HL-60 (cell line): ENCODE measurements around the gene STAC3.

Experiments used
- POLR2AphosphoS5 ChIP-seq: IDR thresholded peaks from 2 replicates; pipeline ENCODE4 v1.6.1; 2012; ENCODE audit warnings: low read depth
- SPI1 ChIP-seq: IDR thresholded peaks from 2 replicates; pipeline ENCODE4 v1.6.1; 2012; ENCODE audit warnings: low read depth, mild to moderate bottlenecking, borderline replicate concordance
- TF ChIP-seq, protein P1 (sequence below): IDR thresholded peaks from one replicate; pipeline ENCODE4 v1.5.1; 2011; ENCODE audit warnings: low read length, control low read depth, inconsistent platforms; ENCODE audit not compliant: insufficient read depth
- TF ChIP-seq, protein P2 (sequence below): IDR thresholded peaks from 2 replicates; pipeline ENCODE4 v1.6.1; 2012; ENCODE audit warnings: low read depth; ENCODE audit not compliant: insufficient replicate concordance

DNA sequence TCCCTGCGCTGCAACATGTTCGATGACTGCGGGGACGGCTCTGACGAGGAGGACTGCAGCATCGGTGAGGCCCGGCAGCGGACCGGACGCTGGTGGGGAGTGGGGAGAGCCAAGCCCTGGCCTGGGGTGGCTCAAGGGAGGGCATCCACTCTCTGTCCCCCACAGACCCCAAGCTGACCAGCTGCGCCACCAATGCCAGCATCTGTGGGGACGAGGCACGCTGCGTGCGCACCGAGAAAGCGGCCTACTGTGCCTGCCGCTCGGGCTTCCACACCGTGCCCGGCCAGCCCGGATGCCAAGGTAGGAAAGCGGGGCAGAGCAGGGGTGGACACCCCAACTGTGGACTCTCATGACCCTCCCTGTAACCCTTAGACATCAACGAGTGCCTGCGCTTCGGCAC, 45.8 kb downstream of the STAC3 start:
- TF ChIP-seq, protein P1, sequence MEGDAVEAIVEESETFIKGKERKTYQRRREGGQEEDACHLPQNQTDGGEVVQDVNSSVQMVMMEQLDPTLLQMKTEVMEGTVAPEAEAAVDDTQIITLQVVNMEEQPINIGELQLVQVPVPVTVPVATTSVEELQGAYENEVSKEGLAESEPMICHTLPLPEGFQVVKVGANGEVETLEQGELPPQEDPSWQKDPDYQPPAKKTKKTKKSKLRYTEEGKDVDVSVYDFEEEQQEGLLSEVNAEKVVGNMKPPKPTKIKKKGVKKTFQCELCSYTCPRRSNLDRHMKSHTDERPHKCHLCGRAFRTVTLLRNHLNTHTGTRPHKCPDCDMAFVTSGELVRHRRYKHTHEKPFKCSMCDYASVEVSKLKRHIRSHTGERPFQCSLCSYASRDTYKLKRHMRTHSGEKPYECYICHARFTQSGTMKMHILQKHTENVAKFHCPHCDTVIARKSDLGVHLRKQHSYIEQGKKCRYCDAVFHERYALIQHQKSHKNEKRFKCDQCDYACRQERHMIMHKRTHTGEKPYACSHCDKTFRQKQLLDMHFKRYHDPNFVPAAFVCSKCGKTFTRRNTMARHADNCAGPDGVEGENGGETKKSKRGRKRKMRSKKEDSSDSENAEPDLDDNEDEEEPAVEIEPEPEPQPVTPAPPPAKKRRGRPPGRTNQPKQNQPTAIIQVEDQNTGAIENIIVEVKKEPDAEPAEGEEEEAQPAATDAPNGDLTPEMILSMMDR, result no peak
- TF ChIP-seq POLR2AphosphoS5, result no peak
- TF ChIP-seq, protein P2, sequence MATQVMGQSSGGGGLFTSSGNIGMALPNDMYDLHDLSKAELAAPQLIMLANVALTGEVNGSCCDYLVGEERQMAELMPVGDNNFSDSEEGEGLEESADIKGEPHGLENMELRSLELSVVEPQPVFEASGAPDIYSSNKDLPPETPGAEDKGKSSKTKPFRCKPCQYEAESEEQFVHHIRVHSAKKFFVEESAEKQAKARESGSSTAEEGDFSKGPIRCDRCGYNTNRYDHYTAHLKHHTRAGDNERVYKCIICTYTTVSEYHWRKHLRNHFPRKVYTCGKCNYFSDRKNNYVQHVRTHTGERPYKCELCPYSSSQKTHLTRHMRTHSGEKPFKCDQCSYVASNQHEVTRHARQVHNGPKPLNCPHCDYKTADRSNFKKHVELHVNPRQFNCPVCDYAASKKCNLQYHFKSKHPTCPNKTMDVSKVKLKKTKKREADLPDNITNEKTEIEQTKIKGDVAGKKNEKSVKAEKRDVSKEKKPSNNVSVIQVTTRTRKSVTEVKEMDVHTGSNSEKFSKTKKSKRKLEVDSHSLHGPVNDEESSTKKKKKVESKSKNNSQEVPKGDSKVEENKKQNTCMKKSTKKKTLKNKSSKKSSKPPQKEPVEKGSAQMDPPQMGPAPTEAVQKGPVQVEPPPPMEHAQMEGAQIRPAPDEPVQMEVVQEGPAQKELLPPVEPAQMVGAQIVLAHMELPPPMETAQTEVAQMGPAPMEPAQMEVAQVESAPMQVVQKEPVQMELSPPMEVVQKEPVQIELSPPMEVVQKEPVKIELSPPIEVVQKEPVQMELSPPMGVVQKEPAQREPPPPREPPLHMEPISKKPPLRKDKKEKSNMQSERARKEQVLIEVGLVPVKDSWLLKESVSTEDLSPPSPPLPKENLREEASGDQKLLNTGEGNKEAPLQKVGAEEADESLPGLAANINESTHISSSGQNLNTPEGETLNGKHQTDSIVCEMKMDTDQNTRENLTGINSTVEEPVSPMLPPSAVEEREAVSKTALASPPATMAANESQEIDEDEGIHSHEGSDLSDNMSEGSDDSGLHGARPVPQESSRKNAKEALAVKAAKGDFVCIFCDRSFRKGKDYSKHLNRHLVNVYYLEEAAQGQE, result no peak
- no peak for TF ChIP-seq SPI1
